Stomach (tissue), 9 donors: ENCODE results near the gene BNIP2. TPM values are rescaled to one million over a fixed set of nuclear protein-coding genes. Genes with fewer than 3 reads are reported as not detected.
"Not testable (repeated sequence)": the region's sequence is repeated elsewhere in the genome, so short reads cannot be mapped to it uniquely, and the experiment has no call there.

Experiments
- DNase-seq, 2 donors: peaks; one replicate each; pipeline versions ENCODE4 v3.0.0 to v3.0.0-alpha.2; 2013 to 2019
- H3K27ac ChIP-seq, 5 donors: fragments of 200-600 bp in 4 of 5; sonication (generic) in 4 of 5; one replicate each; pipeline ENCODE4 v1.5.1; 2013 to 2019; ENCODE audit warnings: mild to moderate bottlenecking in 1 of 5, moderate library complexity in 1 of 5
- H3K27me3 ChIP-seq, 3 donors: fragments of 200-600 bp; sonication (generic); one replicate each; pipeline ENCODE4 v1.5.1; 2017 to 2019; ENCODE audit warnings: mixed run types in 1 of 3
- H3K36me3 ChIP-seq, 4 donors: fragments of 200-600 bp; sonication (generic); 1 replicate in 3 of 4; 2 replicates in 1 of 4; pipeline ENCODE4 v1.5.1; 2016 to 2019
- H3K4me1 ChIP-seq, 4 donors: fragments of 200-600 bp; sonication (generic); one replicate each; pipeline ENCODE4 v1.5.1; 2016 to 2019
- H3K4me3 ChIP-seq, 4 donors: fragments of 200-600 bp; sonication (generic) in 3 of 4; one replicate each; pipeline ENCODE4 v1.5.1; 2016 to 2019; ENCODE audit warnings: mild to moderate bottlenecking in 1 of 4
- H3K9me3 ChIP-seq, 4 donors: fragments of 200-600 bp; sonication (generic); one replicate each; pipeline ENCODE4 v1.5.1; 2016 to 2019
- EP300 ChIP-seq: sonication (generic); formaldehyde crosslinking; IDR thresholded peaks from one replicate; pipeline ENCODE4 v1.6.1; 2017; ENCODE audit warnings: antibody characterized with exemption
- POLR2A ChIP-seq, 4 donors: fragments of 450-650 bp; IDR thresholded peaks; one replicate each; pipeline ENCODE4 v1.6.1; 2016; ENCODE audit warnings: antibody characterized with exemption in 4 of 4, control low read depth in 2 of 4, mild to moderate bottlenecking in 1 of 4, moderate library complexity in 1 of 4
- POLR2AphosphoS5 ChIP-seq, 3 donors: sonication (generic); formaldehyde crosslinking; IDR thresholded peaks; one replicate each; pipeline ENCODE4 v1.6.1; 2016; ENCODE audit warnings: antibody characterized with exemption in 3 of 3
- WGBS, 5 donors: extraction: QIAGEN DNeasy Blood & Tissue Kit in 3 of 5; methylation state at CpG; one replicate each; pipeline versions ENCODE4 v1.1.5 to v1.1.7; 2013 to 2018; 5-methylcytosine and 5-hydroxymethylcytosine counted together
- intact Hi-C: fragments of 100-400 bp; cut with DNase I; formaldehyde crosslinking; loops from one replicate; pipeline ENCODE4 v1.15.1; 2023; ENCODE audit warnings: low total_unique reads
- polyA plus RNA-seq, 3 donors: library from polyadenylated mRNA; stranded (reverse); fragments of 200-250 nt; gene quantifications; one replicate each; pipeline ENCODE4 v1.2.3, GENCODE V29; 2013
- total RNA-seq, 5 donors: library from RNA; depleted of rRNA; stranded (reverse); fragments of >200 nt; gene quantifications; one replicate each; pipeline versions ENCODE4 v1.1.0 to v1.2.3, GENCODE V29; 2014 to 2016
- TF ChIP-seq, protein P1 (sequence below), 7 experiments: fragments of 450-650 bp in 4 of 7; fragments of 200-600 bp in 3 of 7; sonication (generic) in 3 of 7; IDR thresholded peaks; one replicate each; pipeline ENCODE4 v1.5.1; 2016 to 2019; ENCODE audit warnings: antibody characterized with exemption in 7 of 7, control low read depth in 2 of 7, mild to moderate bottlenecking in 1 of 7
- donor health status: healthy with polysubstance abuse.
- donor health status: Bipolar disorder and iron deficiency.
- donor health status: healthy.

Gene BNIP2
- total and polyA plus RNA-seq, 8 donors = 15.2 to 194 (median 53.6) TPM

DNA sequence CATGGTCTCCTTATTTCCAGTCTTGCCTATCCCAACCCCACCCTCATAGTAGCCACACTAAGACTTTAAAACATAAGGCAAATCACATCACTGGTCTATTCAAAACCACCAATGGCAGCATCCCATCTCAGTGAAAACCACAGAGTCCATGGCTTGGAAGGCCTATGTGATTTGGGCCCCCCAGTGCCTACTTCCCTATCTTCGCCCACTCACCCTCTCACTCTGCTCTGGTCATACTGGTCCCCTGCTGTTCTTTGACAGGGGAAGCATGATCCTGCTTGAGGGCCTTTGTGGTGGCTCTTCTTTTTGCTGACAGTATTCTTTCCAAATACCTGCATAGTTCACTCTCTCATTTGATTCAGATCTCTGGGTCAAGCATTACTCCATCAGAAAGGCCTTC, 35.1 kb downstream of the BNIP2 start:
- Histone ChIP-seq H3K9me3 (peaks cover 0 to 6% (median 0%) of the 10 kb centered on the region in 4 donors), H3K36me3 (peaks cover 12 to 53% (median 49%) of the 10 kb centered on the region in 4 donors), H3K27me3 (no peaks in the 10 kb centered on the region), H3K27ac (no peak overlapping the region), H3K4me1 (peaks cover 16 to 47% (median 22%) of the 10 kb centered on the region in 4 donors), H3K4me3 (no peak overlapping the region)
- 79 to 100% (median 95%) methylated on average over 1 of the region's 1 CpG for WGBS, 5 donors
- intact Hi-C loops = no loop called here
- TF ChIP-seq POLR2A (IDR thresholded peaks at IDR 0.05) = no peak
- TF ChIP-seq, protein P1, sequence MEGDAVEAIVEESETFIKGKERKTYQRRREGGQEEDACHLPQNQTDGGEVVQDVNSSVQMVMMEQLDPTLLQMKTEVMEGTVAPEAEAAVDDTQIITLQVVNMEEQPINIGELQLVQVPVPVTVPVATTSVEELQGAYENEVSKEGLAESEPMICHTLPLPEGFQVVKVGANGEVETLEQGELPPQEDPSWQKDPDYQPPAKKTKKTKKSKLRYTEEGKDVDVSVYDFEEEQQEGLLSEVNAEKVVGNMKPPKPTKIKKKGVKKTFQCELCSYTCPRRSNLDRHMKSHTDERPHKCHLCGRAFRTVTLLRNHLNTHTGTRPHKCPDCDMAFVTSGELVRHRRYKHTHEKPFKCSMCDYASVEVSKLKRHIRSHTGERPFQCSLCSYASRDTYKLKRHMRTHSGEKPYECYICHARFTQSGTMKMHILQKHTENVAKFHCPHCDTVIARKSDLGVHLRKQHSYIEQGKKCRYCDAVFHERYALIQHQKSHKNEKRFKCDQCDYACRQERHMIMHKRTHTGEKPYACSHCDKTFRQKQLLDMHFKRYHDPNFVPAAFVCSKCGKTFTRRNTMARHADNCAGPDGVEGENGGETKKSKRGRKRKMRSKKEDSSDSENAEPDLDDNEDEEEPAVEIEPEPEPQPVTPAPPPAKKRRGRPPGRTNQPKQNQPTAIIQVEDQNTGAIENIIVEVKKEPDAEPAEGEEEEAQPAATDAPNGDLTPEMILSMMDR (IDR thresholded peaks at IDR 0.05) = no peak
- no peak for TF ChIP-seq EP300
- no peak for TF ChIP-seq POLR2AphosphoS5 (IDR thresholded peaks at IDR 0.05)
- DNase-seq = no peak

DNA sequence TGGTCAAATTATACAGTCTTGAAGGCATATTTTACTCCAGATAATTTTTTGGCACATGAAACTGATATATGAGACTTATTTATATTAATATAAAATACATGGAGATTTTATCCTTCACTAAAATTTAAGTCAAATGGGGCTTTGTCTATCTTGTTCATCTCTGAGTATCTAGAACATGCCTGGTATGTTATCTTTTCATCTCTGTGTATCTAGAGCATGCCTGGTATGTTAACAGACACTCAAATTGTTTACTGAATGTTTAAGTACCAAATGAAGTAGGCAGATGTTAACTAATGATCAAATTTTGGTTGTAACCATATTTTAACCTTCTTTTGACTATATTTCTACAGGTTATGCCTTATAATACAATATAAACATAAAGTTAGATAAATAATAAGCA, 39.5 kb downstream of the BNIP2 start:
- TF ChIP-seq POLR2AphosphoS5 (IDR thresholded peaks at IDR 0.05) (no peak), EP300 (no peak)
- TF ChIP-seq, protein P1 (IDR thresholded peaks at IDR 0.05) = no peak
- intact Hi-C loops = no loop called here
- peaks cover 12 to 92% (median 86%) of the 10 kb centered on the region in 4 donors for H3K36me3 ChIP-seq
- no peak for DNase-seq
- H3K27me3 ChIP-seq = no peaks in the 10 kb centered on the region
- peaks cover 0 to 18% (median 2%) of the 10 kb centered on the region in 4 donors for H3K4me1 ChIP-seq
- no peak overlapping the region for H3K27ac ChIP-seq
- H3K4me3 ChIP-seq = no peak overlapping the region
- peaks cover 0 to 6% (median 0%) of the 10 kb centered on the region in 4 donors for H3K9me3 ChIP-seq

DNA sequence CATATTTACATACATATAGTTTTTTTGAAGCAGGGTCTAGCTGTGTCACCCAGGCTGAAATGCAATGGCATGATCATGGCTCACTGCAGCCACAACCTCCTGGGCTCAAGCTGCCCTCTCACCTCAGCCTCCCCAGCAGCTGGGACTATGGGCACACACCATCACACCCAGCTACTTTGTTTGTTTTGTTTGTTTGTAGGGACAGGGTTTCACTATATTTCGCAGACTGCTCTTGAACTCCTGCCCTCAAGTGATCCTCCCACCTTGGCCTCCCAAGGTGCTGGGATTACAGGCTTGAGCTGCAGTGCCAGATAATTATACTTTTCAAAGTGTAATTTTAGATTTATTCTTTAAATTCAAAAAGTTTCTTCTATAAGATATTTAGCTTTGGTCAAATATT, 42.0 kb downstream of the BNIP2 start:
- Histone ChIP-seq H3K27me3 (no peaks in the 10 kb centered on the region), H3K9me3 (no peaks in the 10 kb centered on the region), H3K4me1 (peaks cover 0 to 14% (median 0%) of the 10 kb centered on the region in 4 donors), H3K36me3 (peaks cover 11 to 86% (median 83%) of the 10 kb centered on the region in 4 donors), H3K27ac (no peak overlapping the region), H3K4me3 (no peak overlapping the region)
- whole genome bisulfite sequencing, 5 donors = 50 to 82% (median 75%) methylated on average over 1 of the region's 1 CpG
- intact Hi-C loops = no loop called here
- TF ChIP-seq POLR2AphosphoS5 (IDR thresholded peaks at IDR 0.05) (no peak), POLR2A (IDR thresholded peaks at IDR 0.05) (no peak), EP300 (no peak)
- TF ChIP-seq, protein P1 (IDR thresholded peaks at IDR 0.05) = no peak
- no peak for DNase-seq

DNA sequence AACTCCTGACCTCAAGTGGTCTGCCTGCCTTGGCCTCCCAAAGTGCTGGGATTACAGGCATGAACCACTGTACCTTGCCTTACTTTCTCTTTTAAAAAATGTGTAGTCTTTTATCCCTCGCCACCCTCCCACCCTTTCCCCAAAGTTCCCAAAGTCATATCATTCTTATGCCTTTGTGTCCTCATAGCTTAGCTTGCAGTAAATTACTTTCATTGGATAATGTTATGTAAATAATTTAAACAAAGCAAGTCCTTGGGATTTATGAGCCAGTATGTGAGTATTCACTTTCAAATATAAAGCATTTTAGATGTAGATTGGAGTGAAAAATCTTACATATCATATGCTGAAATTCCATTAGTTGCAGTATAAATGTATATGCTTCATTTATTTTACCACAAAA, 42.8 kb downstream of the BNIP2 start:
- intact Hi-C loops = no loop called here
- DNase-seq = no peak
- no peak overlapping the region for H3K27ac ChIP-seq
- H3K27me3 ChIP-seq = no peaks in the 10 kb centered on the region
- H3K4me3 ChIP-seq = no peak overlapping the region
- TF ChIP-seq POLR2A (IDR thresholded peaks at IDR 0.05) (no peak), POLR2AphosphoS5 (IDR thresholded peaks at IDR 0.05) (no peak), EP300 (no peak)
- TF ChIP-seq, protein P1 (IDR thresholded peaks at IDR 0.05) = no peak
- peaks cover 3 to 85% (median 83%) of the 10 kb centered on the region in 4 donors for H3K36me3 ChIP-seq
- H3K4me1 ChIP-seq = peaks cover 0 to 14% (median 0%) of the 10 kb centered on the region in 4 donors
- no peaks in the 10 kb centered on the region for H3K9me3 ChIP-seq
- 92 to 100% (median 94%) methylated on average over 1 of the region's 1 CpG for WGBS, 5 donors

DNA sequence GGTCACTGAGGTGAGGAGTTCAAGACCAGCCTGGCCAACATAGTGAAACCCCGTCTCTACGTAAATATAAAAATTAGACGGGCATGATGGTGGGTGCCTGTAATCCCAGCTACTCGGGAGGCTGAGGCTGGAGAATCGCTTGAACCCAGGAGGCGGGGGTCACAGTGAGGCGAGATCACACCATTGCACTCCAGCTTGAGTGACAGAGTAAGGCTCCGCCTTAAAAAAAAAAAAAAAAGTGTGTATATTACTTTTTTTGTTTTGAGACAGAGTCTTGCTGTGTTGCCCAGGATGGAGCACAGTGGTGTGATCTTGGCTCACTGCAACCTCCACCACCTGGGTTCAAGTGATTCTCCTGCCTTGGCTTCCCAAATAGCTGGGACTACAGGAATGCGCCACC, 43.3 kb downstream of the BNIP2 start:
- WGBS, 5 donors = 93 to 98% (median 93%) methylated on average over 9 of the region's 9 CpGs
- H3K9me3 ChIP-seq, DNase-seq, H3K4me3 ChIP-seq, H3K27me3 ChIP-seq, intact Hi-C loops, H3K27ac ChIP-seq: not testable (repeated sequence)
- H3K36me3 ChIP-seq = peaks cover 0 to 85% (median 83%) of the 10 kb centered on the region in 4 donors
- peaks cover 0 to 11% (median 0%) of the 10 kb centered on the region in 4 donors for H3K4me1 ChIP-seq
